ENCODE results near the gene EMC8. TPM values are rescaled to one million over a fixed set of nuclear protein-coding genes. Genes with fewer than 3 reads are reported as not detected.

The EMC8 gene
- total RNA-seq, 1 experiment from 2014 or later: 53.9 TPM

Other genes starting within 250 kb of the EMC8 start
- 11.9 and 42.7 TPM in 2 replicates for gene GSE1, start 186.2 kb downstream of the EMC8 start, total RNA-seq (2014; rRNA removed; shearing (Covaris generic))
- 39.8 and 51.4 TPM in 2 replicates for gene GINS2, start 110.6 kb downstream of the EMC8 start, total RNA-seq (2014; rRNA removed; shearing (Covaris generic))
- 7.7 and 20.8 TPM in 2 replicates for gene C16orf74, start 48.4 kb downstream of the EMC8 start, total RNA-seq (2014; rRNA removed; shearing (Covaris generic))
- gene COX4I1, start 151 bp upstream of the EMC8 start, total RNA-seq (2014; rRNA removed; shearing (Covaris generic)): 631 and 775 TPM in 2 replicates
- gene IRF8, start 99.6 kb upstream of the EMC8 start, total RNA-seq (2014; rRNA removed; shearing (Covaris generic)): 0.56 and 1.1 TPM in 2 replicates

All from SJSA1 (cell line).